Measurements from ENCODE around the gene MARCHF5. TPM values are rescaled to one million over a fixed set of nuclear protein-coding genes. Genes with fewer than 3 reads are reported as not detected.
"Not testable (repeated sequence)": the region's sequence is repeated elsewhere in the genome, so short reads cannot be mapped to it uniquely, and the experiment has no call there.

MARCHF5 gene
- polyA plus RNA-seq, 1 experiment: 34.9 TPM

DNA sequence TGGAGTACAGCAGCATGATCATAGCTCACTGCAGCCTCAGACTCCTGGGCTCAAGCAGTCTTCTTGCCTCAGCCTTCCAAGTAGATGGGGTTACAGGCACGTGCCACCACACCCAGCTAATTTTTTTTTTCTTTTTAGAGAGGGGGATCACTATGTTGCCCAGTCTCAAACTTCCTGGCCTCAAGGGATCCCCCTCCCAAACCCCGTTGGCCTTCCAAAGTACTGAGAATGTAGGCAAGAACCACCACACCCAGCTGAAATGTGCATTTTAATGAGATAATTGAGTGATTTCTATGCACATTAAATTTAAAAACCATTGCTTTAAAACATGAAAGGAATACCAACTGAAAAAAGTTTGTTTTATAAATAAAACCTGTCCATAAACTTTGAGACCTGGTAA is 25.6 kb downstream of the MARCHF5 start:
- no peak for DNase-seq (ENCODE audit: low read depth, low spot score)
- no peaks in the 10 kb centered on the region for H3K9me3 ChIP-seq (ENCODE audit: control insufficient read depth, insufficient read depth, low read length)
- ChIA-PET POLR2A (no interaction called here), CTCF (no interaction called here)
- TF ChIP-seq, protein P1, sequence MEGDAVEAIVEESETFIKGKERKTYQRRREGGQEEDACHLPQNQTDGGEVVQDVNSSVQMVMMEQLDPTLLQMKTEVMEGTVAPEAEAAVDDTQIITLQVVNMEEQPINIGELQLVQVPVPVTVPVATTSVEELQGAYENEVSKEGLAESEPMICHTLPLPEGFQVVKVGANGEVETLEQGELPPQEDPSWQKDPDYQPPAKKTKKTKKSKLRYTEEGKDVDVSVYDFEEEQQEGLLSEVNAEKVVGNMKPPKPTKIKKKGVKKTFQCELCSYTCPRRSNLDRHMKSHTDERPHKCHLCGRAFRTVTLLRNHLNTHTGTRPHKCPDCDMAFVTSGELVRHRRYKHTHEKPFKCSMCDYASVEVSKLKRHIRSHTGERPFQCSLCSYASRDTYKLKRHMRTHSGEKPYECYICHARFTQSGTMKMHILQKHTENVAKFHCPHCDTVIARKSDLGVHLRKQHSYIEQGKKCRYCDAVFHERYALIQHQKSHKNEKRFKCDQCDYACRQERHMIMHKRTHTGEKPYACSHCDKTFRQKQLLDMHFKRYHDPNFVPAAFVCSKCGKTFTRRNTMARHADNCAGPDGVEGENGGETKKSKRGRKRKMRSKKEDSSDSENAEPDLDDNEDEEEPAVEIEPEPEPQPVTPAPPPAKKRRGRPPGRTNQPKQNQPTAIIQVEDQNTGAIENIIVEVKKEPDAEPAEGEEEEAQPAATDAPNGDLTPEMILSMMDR (IDR thresholded peaks at IDR 0.05; ENCODE audit: low read depth, low read length): no peak
- no peaks in the 10 kb centered on the region for H3K27me3 ChIP-seq (ENCODE audit: control insufficient read depth, insufficient read depth, low read length)
- no peak overlapping the region for H3K27ac ChIP-seq (ENCODE audit: low read depth, low read length)
- no peak overlapping the region for H3K4me3 ChIP-seq (ENCODE audit: low read depth, low read length)

DNA sequence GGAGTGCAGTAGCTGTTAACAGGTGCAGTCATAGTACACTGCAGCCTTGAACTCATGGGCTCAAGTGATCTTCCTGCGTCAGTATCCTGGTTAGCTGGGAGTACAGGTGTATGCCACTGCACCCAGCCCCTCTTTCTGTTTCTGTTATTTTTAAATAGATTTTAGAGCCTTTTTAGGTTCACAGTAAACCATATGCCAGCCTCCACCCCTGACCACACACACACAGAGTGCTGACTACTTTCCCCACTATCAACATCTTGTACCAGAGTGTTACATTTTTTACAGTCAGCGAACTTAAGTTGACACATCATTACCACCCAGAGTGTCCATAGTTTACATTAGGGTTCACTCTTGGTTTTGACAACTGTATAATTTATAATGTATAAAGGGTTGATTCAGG is 32.1 kb downstream of the MARCHF5 start:
- no peak for DNase-seq (ENCODE audit: low read depth, low spot score)
- CTCF ChIA-PET: interaction anchor here (0.6 kb wide), 1 partner anchor 250 kb away, joined by 4 read pairs; no protein-coding TSS in a partner anchor
- Histone ChIP-seq H3K4me3 (ENCODE audit: low read depth, low read length) (no peak overlapping the region), H3K27ac (ENCODE audit: low read depth, low read length) (no peak overlapping the region), H3K9me3 (ENCODE audit: control insufficient read depth, insufficient read depth, low read length) (no peaks in the 10 kb centered on the region), H3K27me3 (ENCODE audit: control insufficient read depth, insufficient read depth, low read length) (no peaks in the 10 kb centered on the region)
- POLR2A ChIA-PET: no interaction called here
- TF ChIP-seq, protein P1 (IDR thresholded peaks at IDR 0.05; ENCODE audit: low read depth, low read length): no peak

DNA sequence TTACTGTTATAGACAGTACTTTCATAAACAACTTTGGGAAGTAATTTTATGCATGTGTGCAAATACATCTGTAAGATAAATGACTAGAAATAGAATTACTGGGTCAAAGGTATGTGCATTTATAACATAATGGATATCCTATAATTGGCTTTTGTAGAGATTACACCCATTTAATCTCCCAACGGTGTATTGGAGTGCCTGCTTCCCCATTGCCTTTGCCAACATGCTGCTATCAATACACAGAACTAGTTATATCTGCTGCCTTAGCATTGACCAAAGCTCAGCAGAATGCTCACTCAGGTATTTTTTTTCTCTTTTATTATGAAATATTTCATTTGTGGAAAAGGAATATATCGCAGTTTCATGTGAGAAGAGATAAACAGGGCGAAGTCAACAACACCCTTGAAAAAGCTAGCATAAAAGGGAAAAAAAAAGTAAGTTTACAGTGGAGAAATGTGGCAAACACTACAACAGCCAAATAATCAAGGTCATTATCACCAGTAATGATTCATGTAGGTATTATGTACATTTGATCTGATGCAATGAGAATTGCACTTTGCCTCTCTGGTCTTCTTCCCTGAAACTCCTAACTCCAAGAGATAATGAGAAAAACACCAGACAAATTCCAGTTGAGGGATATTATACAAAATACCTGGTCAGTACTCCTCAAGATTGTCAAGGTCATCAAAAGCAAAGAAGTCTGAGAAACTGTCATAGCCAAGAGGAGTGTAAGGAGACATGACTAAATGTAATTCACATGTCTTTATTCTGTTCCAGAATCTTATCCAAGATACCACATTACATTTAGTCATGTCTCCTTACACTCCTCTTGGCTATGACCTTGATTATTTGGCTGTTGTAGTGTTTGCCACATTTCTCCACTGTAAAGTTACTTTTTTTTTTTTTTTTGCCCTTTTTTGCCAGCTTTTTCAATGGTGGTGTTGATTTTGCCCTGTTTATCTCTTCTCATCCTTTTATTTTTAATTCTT is 36.8 kb downstream of the MARCHF5 start:
- no peak overlapping the region for H3K27ac ChIP-seq (ENCODE audit: low read depth, low read length)
- H3K9me3 ChIP-seq (ENCODE audit: control insufficient read depth, insufficient read depth, low read length): no peaks in the 10 kb centered on the region
- ChIA-PET POLR2A (interaction anchor here (0.7 kb wide), 1 partner anchor 698 kb away, joined by 3 read pairs; no protein-coding TSS in a partner anchor), CTCF (no interaction called here)
- no peak for DNase-seq (ENCODE audit: low read depth, low spot score)
- H3K4me3 ChIP-seq (ENCODE audit: low read depth, low read length): no peak overlapping the region
- TF ChIP-seq, protein P1 (IDR thresholded peaks at IDR 0.05; ENCODE audit: low read depth, low read length): no peak
- no peaks in the 10 kb centered on the region for H3K27me3 ChIP-seq (ENCODE audit: control insufficient read depth, insufficient read depth, low read length)

DNA sequence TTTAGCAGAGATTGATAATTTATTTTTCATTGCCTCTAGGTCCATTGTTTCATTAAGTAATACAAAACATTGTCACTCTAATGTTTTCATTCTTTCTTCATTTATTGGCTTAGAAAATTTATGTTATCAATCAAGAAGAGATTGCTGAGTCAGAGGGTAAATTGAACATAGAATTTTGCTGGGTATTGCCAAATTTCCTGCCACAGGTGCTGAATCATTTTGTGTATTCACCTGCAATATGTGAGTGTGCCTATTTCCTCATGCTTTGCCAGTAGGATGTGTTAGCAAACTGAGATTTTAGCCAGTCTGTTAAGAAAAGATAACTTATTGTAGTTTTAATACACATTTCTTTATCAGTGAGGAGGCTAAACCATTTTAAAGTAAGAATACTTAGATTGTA is 38.0 kb downstream of the MARCHF5 start:
- TF ChIP-seq, protein P1 (IDR thresholded peaks at IDR 0.05; ENCODE audit: low read depth, low read length): no peak
- ChIA-PET CTCF (no interaction called here), POLR2A (no interaction called here)

DNA sequence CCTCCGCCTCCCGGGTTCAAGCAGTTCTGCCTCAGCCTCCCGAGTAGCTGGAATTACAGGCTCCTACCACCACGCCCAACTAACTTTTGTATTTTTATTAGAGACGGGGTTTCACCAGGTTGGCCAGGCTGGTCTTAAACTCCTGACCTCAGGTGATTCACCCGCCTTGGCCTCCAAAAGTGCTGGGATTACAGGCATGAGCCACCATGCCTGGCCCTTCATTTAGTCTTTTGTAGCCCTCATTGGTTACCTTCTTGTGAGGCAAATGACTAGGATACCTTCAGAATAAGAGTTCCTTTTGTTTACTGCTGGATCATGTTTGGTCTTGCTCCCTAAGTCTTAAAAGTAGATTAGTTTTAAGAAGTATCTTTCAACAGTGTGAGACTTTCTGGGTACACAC is 39.0 kb downstream of the MARCHF5 start:
- CTCF ChIA-PET; H3K9me3 ChIP-seq (ENCODE audit: control insufficient read depth, insufficient read depth, low read length); POLR2A ChIA-PET; H3K27me3 ChIP-seq (ENCODE audit: control insufficient read depth, insufficient read depth, low read length); H3K27ac ChIP-seq (ENCODE audit: low read depth, low read length); H3K4me3 ChIP-seq (ENCODE audit: low read depth, low read length); DNase-seq (ENCODE audit: low read depth, low spot score): not testable (repeated sequence)

More for the DNA sequence above, 38.0 kb downstream of the MARCHF5 start:
- H3K27ac ChIP-seq (ENCODE audit: low read depth, low read length): no peak overlapping the region
- no peaks in the 10 kb centered on the region for H3K9me3 ChIP-seq (ENCODE audit: control insufficient read depth, insufficient read depth, low read length)
- no peak for DNase-seq (ENCODE audit: low read depth, low spot score)
- no peaks in the 10 kb centered on the region for H3K27me3 ChIP-seq (ENCODE audit: control insufficient read depth, insufficient read depth, low read length)
- no peak overlapping the region for H3K4me3 ChIP-seq (ENCODE audit: low read depth, low read length)
